Hindlimb muscle (tissue), 1 donor: ENCODE measurements around the gene ZC3H7B. TPM values are rescaled to one million over a fixed set of nuclear protein-coding genes. Genes with fewer than 3 reads are reported as not detected.
"Not testable (repeated sequence)": the region's sequence is repeated elsewhere in the genome, so short reads cannot be mapped to it uniquely, and the experiment has no call there.

Experiments
- DNase-seq: peaks from one replicate; pipeline ENCODE4 v3.0.0-alpha.2; 2013
- polyA plus RNA-seq: library from polyadenylated mRNA; unstranded; fragments of 120-200 nt; gene quantifications from one replicate; pipeline ENCODE4 v1.2.1, GENCODE V29; 2013; ENCODE audit not compliant: insufficient read length

Gene ZC3H7B
- polyA plus RNA-seq, 1 donor: 43.4 TPM

DNA sequence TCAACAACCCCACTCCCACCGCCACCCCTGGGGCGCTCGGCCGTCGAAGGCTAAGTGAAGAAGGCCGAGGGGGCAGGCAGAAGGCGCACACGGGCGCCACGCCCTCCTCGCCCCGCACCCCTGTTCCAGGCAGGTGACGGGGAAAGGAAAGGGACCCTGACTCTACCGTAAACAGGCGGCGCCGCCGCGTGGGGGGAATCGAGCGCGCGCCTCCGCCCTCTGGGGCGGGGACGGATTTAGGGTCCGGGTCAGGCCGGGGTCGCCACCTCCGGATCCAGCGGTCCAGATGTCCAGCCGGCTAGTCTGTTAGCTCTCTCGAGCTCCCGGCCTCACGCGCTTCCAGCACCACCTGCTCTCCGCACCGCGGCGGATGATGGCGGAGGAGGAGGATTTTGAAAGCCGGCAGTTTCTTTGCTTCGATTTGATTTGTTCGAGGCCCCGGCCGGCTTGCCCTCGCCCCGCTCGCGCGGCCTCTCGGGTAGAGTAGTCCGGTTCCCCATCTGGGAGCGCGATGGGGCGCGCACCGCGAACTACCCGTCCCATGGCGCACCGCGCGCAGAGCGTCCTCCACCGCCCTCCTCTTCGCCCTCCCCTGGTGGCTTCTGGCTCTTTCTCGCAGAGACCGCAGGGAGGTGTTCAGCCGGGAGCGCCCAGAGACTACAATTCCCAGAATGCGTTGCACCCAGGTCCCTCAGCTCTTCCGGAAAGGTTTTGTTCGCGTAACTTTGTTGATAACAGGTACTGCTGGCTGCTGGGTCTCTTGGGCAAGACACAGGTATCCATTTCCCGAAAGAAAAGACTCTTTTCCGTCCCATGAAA lies 15.3 kb upstream of the ZC3H7B start, which contains the start of gene RANGAP1:
Gene RANGAP1, minus strand, starts transcription at position 368 of the 819 bp plus-strand sequence. CDS start 5,143 bp downstream, outside the sequence.
- DNase-seq: peak; percentile 100

DNA sequence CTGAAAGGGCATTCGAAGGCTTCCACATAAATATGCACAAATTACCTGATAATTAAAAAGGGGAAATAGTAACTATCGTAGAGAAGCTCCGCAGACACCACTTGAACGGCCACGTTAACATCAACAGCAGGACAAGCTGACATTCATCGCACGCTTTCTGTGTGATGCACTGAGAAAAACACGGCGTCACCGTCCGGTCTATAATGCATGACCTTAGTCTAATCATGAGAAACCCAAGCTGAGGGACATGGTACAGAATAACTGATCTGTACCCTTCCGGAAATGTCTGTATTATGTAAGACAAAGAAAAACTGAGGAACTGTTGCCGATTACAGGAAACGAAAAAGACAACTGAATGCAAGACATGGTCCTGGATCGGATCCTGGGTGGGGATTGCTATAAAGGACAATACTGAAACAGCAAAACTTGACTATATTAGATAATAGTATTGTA lies 14.7 kb upstream of the ZC3H7B start:
- DNase-seq: peak; percentile 37

DNA sequence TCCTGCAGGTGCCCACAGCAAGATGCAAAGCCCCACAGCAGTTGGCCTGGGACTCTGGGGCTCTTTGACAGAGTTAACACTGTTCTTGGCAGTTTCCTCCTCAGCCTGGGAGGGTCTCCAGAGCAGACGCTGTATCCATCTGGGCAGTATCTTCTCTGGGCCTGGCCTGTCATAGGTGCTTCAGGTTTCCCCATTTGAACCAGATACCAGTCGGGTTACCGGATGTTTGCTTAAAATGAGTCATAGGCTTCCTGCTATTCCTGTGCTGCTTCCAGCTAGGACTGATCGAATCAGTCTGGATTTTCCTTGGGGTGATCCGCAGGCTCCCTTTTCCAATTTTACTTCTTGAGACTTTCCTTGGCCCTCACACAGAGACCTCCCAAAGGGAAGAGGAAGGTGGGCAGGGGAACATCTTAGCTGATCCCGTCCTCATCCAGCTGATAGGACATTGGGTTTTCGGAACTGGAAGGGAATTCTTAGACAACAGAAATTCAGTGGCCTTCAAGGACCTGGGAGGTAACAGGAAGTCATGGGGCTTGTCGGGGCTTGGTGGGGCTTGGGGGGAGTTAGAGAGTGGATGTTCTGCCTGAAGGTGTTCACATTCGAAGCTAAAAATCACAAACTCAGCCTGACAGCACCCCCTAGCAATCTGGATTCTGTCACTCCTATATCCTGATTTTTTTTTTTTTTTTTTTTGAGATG lies 12.9 kb upstream of the ZC3H7B start:
- DNase-seq: no peak

DNA sequence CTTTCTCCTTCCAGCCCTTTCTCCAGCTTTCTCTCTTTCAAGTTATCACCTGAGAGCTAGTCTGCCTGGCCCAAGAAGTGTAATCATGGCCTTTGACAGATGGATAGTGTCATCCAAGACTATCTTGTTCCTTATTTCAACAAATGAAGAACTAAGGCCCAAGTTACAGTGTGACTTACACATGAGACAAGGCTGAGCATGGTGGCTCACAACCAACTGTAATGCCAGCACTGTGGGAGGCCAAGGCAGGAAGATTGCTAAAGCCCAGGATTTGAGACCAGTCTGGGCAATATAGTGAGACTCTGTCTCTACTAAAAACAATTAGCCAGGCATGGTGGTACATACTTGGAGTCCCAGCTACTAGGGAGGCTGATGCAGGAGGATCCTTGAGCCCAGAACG lies 11.7 kb upstream of the ZC3H7B start:
- no peak for DNase-seq

DNA sequence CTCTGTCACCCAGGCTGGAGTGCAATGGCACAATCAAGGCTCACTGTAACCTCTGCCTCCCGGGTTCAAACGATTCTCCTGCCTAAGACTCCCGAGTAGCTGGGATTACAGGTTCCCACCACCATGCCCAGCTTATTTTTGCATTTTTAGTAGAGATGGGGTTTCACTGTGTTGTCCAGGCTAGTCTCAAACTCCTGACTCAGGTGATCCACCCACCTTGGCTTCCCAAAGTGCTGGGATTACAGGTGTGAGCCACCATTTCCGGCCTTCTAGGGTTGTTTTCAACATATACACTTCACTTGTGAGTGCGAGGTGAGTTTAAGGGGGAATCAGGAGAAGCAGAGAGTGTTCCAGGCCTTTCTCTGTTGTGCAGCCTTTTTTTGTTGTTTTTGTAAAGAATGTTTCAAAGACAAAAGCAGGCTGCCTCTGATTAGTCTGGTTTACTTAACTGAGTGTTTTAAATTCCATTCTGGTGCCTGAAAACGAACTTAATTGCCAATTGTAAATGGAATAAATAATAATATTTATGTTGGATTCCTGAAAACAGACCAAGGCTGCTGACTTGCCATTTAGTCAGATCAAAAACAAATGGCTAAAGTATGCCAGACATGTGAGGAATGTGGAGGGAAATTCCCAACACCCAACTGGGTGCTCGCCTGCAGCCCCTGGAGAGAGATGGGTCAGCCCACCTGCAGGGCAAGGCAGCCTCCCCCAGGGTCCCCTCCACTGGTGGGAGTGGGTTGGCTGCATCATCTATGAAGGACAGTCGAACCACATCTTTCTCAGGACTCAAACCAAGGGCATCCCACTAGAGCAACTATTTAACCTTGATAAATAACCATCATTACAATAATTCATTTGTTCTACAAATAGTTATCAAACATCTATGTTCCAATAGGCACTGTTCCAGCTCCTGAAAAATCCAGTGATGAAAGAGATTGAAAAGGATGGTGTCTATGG lies 10.8 kb upstream of the ZC3H7B start:
- DNase-seq: no peak

DNA sequence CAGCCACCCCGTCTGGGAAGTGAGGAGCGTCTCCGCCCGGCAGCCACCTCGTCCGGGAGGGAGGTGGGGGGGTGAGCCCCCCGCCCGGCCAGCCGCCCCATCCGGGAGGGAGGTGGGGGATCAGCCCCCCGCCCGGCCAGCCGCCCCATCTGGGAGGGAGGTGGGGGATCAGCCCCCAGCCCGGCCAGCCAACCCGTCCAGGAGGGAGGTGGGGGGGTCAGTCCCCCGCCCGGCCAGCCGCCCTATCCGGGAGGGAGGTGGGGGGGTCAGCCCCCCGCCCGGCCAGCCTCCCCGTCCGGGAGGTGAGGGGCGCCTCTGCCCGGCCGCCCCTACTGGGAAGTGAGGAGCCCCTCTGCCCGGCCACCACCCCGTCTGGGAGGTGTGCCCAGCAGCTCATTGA lies 6.5 kb upstream of the ZC3H7B start:
- not testable (repeated sequence) for DNase-seq

DNA sequence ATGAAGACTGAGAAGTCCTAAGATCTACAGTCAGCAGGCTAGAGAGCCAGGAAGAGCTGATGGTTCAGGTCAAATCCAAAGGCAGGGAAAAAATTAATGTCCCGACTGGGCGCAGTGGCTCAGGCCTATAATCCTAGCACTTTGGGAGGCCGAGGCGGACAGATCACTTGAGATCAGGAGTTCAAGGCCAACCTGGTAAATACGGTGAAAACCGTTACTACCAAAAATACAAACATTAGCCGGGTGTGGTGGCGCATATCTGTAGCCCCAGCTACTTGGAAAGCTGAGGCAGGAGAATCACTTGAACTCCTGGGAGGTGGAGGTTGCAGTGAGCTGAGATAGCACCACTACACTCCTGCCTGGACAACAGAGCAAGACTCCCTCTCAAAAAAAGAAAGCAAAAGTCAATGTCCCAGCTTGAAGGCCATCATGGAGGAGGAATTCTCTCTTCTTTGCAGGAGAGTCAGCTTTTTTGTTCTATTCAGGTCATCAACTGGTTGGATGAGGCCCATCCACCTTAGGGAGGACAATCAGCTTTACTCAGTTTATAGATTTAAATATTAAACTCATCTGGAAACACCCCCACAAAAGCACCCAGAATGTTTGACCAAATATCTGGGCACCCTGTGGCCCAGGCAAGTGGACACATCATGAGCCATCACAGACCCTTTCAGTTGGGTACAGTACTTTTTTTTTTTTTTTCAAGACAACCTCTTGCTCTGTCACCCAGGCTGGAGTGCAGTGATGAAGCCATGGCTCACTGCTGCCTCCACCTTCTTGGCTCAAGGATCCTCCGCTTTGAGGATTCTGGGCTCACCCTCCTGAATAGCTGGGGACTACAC lies 4.3 kb upstream of the ZC3H7B start:
- DNase-seq: no peak

DNA sequence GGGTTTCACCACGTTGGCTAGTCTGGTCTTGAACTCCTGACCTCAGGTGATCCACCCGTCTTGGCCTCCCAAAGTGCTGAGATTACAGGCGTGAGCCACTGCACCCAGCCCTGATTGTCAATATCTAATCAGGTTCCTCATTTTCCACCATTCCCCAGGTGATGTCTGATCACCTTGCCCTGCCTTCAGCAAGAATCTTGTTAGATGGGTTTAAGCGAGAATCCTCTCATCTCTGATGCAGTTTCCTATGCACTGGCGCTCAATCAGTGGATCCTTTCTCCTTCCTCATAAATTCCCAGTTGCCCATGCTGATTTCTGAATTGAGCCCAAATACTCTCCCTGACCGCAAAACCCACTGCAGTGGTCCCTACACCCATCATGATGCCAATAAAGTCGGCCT lies 664 bp upstream of the ZC3H7B start:
- DNase-seq: no peak

DNA sequence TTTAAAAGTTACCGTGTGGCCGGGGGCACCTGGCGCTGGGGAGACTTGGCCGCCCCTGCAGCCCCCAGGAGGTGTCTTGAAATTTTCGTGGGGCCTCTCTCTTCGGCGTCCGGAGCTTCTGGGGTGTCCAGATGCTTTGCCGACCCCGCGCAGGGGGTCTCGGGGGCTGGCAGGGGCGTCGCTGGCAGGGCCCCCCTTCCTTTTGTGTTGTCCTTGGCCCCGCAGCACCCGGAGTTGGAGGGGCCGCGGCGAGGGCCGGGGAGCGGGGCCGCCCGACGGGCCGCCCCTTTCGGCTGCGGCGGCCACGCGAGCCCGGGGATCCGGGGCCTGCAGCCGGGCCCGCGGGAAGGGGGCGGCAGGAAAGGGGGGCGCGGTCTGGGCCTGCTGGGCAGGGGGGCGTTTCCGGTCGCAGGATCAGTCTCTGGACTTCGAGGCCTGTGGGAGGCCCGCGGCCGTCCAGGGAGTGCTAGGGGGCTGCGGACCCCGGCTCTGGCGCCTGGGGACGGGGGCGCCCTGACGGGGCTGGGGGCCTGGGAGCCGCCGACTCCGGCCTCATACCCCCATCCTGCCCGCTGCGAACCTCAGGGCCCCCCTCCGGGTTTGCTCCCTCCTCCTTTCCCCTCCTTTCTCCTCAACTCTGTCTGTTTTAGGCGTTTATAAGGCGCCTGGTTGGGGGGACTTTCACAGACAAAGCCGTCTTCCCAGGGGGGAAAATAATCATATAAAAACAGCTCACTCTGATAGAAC lies 869 bp downstream of the ZC3H7B start:
- DNase-seq: peak; percentile 47

DNA sequence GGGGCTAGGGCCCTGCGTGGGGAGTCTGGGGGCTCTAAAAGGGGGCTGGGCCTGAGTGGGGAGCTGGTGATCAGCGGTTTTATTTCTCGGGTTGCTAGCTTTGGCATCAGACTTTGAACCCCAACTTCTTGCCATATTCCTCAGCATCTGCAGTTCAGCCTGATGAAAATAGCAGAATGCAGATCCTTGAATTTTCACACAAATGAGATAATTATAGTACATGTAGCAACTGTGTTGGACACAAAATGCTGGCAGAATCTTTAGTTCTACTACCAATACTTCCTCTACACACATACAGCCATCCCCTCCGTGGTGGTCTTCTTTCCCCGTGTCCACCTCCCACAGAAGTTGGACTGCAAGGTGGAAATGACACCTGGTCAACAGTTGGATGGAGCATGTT lies 1.5 kb downstream of the ZC3H7B start:
- DNase-seq: no peak

DNA sequence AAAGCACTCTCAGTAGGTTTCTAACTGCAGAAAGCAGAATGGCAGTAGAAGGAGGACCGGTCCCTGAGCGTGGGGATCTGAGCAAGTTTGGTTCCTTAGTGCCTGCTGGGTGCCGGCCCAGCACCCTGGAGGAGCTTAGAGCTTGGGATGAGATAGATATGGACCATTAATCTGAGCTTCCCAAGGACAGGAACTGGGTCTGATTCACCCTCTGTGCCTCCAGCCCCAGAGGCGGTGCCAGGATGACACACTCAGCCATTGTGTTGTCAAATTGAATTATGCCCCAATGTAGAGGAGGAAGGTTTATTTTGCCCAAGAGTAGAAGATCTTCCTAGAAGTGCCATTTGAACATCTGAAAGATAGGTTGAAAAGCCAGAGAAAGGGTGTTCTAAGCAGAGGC lies 4.3 kb downstream of the ZC3H7B start:
- no peak for DNase-seq

DNA sequence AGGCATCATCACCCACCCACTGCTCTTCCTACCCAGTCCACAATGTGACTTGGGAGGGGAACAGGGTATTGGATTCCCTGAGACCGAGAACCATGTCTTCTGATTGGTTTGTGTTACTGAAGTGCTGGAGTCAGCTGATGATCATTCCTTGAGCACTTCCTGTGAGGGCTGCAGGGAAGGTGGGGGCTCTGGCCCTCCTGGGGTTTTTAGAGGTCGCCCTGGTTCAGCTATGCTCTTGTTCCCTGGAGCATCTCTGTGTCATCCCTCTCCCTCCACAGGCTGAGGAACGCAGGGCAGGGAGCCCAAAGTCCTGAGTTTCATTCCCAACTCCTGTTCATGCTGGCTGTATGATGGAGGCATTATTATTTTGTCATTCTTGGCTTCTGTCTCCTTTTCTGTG lies 6.7 kb downstream of the ZC3H7B start:
- no peak for DNase-seq

DNA sequence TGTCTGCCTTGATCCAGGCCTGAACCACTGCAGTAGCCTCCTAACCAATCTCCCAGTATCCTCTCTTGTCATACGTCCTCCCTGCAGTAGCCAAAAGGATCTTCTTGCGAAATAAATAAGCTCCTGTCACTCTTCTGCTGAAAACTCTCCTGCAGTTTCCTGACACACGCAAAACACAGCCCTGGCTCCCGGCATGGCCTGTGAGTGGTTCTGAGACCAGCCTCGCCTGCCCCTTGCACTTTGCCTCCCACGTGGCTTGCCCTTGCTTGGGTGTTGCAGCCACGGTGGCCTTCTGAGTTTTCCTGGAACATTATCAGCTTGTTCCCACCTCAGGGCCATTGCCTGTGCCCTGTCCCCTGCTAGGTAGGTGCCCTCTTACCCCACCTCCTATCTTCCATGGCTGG lies 7.2 kb downstream of the ZC3H7B start:
- DNase-seq: no peak

DNA sequence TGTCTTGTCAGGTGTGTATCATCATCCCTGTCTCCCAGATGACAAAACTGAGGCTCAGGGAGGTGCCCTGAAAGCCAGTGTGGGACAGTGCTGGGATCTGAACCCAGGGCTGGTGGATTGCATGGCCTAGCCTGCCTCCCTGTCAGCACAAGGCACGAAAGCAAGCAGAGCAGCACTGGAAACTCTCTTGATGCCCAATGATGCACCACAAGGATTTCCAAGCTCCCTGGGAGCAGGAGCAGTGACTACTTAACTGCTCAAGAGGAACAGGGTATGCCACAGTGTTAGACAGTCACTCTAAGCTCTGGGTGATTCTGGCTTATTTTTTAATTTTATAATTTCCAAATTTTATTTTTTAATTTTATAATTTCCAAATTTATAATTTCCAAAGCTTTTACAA lies 9.0 kb downstream of the ZC3H7B start:
- no peak for DNase-seq

DNA sequence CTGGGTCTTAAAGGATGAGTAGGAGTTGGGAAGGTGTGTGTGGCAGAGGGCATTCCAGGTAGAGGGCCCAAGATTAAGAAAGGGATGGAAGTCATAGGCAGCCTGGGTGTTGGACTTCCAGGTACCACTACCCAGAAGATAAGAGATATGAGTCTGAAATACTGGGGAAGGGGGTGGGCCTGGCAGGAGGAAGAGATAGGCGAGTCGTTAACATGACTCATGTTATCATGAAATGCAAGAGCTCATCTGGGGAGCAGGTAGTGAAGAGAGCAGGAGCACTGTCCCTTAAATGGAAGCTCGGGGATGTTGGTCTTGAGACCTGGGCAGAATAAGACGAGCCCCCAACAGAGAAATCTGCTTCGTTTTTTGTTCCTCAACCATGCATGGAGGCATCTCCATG lies 10.2 kb downstream of the ZC3H7B start:
- no peak for DNase-seq

DNA sequence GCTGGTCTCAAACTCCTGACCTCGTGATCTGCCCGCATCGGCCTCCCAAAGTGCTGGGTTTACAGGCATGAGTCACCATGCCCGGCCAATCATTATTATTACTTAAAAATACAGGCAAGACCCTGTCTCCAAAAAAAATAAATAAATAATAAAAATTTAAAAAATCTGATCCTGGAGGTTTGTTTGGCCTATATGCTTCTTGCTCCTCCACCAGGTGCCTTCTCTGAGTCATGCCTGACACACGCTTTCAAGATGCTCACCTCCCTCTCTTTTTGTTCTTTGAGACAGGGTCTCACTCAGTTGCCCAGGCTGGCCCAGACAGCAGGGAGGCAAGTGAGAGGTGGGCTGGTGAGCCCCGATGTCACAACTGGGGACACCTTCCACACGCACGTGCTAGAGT lies 13.5 kb downstream of the ZC3H7B start:
- no peak for DNase-seq

DNA sequence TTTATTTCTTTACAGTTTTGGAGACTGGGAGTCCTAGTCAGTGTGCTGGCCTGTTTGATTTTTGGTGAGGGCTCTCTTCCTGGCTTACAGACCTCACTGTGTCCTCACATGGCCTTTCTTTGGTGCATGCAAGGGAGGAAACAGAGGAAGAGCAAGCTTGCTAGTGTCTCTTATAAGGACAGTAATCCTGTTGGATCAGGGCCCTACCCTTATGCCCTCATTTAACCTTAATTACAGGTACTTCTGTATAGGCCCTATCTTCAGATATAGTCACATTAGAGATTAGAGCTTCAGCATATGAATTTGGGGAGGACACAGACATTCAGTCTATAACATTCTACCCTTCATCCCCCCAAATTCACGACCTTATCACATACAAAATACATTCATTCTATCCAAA lies 14.3 kb downstream of the ZC3H7B start:
- no peak for DNase-seq

DNA sequence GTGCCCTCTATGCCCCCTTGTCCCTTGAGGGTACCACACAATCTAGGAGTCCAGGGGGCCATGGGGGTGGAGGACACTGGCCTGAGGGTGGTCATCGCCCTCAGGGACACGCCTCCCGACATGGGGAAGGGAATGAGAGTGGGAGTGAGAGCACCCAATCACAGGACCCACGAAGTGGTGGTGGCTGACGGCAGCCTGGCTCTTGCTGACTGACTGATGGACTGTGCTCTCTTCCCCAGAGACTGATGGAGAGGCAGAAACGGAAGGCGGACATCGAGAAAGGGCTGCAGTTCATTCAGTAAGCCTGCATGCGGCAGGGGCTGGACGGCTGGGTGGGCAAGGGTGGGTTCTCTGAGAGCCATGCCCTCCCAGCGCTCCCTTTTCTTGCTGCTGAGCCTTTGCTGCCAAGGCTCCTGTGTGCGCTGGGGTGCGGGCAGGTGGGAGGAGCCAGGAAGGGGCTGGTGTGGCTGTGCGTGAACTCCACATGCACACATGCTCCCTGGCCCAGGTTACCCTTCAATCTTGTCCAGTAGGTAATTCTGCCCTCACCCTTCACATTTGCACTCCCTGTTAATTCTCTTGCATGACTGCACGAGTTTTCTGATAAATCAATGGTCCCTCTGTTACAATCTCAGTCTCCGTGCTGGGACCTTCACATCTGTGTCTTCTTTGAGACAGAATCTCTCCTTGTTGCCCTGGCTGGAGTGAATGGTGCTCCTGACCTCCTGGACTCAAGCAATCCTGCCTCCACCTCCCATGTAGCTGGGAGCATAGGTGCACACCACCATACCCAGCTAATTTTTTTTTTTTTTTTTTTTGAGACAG lies 19.3 kb downstream of the ZC3H7B start:
- DNase-seq: no peak

DNA sequence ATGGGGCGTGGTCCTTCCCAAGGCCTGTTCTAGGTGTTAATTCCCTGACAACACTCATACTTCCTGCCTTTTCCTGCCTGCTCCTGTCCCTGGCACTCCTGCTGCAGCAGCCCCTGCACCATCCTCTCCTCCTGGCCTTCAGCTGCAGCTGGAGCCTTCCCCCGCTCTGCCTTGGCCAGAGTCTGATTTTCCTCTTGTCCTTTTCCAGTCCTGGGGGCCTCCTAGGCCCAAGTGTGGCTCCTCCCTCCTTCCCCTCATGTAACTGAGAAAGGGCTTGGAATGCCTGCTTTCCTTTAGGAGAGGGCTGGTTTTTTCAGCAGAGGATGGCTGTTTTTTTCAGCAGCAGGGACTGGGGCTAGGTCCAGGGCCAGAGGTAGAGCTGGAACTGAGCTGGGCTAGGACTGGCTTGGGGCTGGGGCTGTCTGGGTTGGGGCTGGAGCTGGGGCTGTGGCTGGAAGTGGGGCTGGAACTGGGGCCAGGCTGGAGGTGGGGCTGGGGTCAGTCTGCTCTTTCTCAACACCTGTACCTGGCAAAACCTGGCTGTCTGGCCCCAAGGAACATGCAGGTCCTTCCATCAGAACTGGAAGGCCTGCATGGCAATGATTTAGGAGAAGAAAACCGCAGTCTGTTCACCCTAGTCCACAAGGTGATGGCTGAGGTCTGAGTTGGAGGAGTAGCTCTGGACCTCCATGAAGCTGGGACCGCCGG lies 23.6 kb downstream of the ZC3H7B start:
- DNase-seq: peak; percentile 47
